NCI-H2196 treated with DMSO at 0.1 percent for 48 hours (cell line): ENCODE measurements around the gene NBEAL2.
"Not testable (repeated sequence)": the region's sequence is repeated elsewhere in the genome, so short reads cannot be mapped to it uniquely, and the experiment has no call there.

Experiments used
- DNase-seq: peaks from one replicate; lab custom pipeline; 2025; ENCODE audit not compliant: unreplicated experiment; lab: John Stamatoyannopoulos, UW

NBEAL2 gene

DNA sequence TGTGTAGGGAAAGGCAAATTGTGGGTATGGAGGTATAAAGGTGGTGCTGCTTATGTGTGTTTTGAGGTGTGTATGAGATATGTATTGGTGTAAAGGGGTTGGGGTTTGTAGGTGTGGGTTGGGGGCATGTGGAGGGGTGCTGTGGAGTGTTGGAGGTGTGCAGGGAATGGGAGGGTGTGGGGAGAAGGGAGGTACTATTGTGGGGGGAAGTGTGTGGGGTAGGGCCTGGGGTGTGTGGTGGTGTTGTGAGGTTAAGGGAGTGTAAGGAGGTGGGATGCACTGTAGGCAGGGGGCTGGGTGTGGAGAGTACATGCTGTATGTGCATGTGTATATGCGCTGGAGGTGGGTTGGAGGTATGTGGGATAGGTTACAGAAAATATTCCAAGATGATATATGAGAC is 18.6 kb upstream of the NBEAL2 start:
- no peak for DNase-seq

DNA sequence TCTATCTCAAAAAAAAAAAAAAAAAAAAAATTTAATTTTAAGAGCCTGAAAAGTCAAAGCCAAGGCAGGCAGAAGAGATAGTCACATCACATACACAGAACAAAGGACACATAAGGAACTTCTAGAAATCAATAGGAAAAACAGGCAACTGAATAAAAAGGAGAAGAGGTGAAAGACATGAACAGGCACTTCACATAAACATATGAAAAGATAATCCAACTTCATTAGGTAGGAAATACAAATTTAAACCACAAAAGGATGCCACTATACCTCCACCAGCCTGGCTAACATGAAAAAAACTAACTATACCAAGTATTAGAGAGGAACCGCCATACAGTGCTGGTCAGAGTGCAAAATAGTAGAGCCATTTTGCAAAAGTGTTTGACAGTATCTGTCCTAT is 17.0 kb upstream of the NBEAL2 start:
- no peak for DNase-seq

DNA sequence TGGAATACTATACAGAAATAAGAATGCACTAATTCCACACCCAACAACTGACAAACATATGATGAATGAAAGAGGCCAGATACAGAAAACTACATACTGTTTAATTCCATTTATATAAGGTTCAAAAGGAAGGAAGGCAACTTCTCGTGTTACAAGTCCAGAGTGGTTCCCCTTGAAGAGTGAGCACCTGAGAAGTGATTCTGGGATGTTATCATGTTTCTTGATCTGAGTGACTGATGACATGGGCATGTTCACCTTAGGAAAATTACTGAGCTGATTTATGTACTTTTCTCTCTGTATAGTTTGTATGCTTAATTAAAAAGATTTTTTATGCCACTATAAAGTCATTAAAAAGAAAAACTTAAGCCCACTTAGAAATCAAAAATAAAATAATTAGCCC is 16.5 kb upstream of the NBEAL2 start:
- no peak for DNase-seq

DNA sequence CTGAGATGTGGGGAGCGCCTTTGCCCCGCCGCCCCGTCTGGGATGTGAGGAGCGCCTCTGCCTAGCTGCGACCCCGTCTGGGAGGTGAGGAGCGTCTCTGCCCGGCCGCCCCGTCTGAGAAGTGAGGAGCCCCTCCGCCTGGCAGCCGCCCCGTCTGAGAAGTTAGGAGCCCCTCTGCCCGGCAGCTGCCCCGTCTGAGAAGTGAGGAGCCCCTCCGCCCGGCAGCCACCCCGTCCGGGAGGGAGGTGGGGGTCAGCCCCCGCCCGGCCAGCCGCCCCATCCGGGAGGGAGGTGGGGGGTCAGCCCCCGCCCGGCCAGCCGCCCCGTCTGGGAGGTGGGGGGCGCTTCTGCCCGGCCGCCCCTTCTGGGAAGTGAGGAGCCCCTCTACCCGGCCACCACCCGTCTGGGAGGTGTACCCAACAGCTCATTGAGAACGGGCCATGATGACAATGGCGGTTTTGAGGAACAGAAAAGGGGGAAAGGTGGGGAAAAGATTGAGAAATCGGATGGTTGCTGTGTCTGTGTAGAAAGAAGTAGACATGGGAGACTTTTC is 15.4 kb upstream of the NBEAL2 start:
- DNase-seq: not testable (repeated sequence)

DNA sequence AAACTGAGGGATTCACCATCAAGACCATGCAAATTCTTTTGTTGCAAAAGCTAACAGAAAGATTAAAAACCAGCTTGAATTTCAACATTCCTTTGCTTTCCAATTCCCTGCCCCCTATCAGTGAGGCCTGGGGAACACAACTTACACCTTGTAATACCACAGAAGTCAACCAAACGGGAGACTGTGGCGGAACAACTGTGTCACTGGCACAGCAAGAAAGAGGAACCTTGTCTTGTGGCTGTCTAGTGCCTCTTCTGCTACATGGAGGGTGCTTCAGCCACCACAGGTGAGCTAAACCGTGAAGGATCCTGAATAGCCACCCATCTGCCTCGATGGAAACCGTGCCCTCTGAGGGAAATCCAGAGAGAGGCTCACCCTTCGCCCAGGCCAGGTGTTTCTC is 14.3 kb upstream of the NBEAL2 start:
- no peak for DNase-seq

DNA sequence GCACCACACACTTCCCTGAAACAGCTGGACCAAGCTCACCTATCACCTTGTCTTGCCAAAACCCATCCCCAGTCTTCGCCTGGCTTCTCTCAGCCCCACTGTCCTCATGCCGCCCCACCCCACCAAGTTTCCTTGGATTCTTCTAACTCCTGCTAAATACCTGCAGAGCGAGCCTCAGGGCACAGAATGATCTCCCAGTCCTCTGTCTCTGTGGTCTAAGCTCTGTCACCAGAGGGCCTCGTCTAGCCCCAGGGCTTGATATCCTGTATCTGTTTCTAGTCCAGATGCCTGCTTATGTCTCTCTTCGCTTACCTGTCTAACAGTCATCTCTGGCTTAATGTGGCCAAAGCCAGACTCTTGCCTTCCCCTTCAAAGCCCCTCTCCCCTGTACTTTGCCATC is 12.7 kb upstream of the NBEAL2 start:
- DNase-seq: no peak

DNA sequence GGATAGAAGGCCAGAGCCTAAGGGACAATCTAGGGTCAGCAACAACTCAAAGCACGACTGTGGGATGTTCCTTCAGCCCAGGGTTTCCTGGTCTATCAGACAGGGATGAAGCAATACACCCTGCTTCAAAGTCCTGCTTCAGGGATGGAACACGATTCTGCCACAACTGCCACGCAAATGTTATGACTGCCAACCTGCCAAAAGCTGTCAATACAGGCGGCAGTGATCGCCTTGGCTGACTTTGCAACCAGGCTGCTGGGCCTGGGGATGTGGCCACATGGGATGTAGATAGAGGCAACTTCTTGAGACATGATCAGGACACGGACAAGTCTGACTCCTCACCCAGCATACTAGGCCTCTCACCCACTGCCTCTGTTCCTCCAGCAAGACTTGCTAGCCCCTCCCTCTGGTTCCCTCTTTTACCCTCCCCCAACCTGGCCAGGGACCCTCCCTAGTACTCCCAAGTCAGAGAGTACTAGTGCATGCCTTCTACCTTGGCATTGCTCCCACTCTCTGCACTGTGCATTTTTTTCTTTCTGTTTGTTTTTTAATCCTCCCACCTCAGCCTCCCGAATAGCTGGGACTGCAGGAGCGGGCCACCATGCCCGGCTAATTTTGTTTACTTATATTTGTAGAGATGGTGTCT is 10.6 kb upstream of the NBEAL2 start:
- DNase-seq: no peak

DNA sequence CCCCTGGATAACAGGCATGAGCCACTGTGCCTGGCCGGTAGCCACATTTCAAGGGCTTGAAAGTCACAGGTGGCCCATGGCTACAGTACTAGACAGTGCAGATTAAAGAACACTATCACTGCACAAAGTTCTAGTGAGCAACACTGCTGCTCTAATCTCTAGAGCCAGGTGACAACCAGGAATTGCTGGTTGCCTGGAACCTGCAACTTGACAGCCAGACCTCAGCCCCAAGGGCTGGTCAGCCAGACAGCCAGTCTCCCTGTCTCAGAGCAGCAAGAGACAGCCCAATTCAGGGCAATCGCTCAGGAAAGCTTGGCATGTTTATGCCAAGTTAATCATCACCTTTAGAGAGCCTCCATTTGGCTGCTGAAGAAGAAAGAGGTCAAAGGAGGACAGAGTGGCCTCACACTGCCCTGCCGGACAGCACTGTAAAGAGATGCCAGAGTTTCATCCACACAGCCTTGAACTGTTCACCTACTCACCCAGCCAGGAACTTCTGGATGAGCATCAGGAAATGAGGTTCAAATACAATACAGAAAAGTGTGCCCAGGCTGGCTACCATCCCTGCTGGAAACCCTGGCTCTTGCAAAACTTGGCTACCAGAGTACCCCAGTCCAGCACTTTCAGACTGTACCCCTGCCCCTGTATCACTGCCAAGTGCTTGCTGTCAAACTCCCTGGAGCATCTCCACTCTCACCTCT is 8.9 kb upstream of the NBEAL2 start:
- DNase-seq: no peak

DNA sequence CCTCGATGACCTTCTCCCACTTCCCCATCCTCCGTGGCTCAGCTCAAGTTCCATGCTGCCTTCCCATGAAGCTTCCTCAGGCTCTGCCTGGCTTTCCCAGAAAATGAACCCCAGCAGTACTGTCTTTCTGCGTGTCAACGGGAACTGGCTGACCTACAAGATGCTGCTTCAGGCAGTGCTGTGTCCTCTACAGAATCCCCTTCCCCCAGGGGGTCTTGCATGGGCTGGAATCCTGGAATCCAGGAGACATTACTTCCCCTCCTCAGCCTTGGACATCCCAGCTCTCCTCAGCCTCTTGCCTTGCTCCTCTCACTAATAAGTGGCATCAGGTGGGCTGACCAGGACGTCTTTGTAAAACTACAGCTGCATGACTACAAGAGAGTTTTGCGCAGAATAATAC is 8.3 kb upstream of the NBEAL2 start:
- no peak for DNase-seq

DNA sequence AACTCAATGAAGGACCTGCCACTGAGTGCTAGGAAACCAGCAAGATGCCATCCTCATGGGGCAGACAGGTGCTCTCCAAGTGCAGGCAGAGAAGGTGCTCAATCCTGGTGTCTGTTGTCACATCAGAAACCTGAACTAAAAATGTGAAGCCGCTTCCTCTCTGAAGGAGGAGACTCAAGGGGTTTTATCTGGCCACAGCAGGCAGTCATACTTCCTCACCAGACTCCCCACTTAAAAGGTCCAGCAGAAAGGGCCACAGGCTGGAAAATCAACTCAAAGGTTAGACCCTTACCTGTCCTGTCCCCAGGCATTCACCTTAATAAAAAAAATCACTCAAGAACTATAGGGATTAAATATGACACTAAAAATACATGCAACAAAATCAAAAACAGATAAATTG is 7.7 kb upstream of the NBEAL2 start:
- no peak for DNase-seq

DNA sequence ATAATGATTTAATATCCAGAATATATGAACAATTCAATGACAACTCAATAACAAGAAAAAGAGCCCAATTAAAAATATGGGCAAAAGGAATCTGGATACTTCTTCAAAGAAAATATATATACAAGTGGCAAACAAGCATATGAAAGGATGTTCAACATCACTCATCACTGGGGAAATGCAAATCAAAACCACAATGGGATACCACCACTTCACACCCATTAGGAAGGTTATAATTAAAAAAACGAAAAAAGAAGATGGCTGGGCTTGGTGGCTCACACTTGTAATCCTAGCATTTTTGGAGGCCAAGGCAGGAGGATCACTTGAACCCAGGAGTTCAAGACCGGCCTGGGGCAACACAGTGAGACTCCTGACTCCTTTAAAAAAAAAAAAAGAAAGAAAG is 7.1 kb upstream of the NBEAL2 start:
- no peak for DNase-seq

DNA sequence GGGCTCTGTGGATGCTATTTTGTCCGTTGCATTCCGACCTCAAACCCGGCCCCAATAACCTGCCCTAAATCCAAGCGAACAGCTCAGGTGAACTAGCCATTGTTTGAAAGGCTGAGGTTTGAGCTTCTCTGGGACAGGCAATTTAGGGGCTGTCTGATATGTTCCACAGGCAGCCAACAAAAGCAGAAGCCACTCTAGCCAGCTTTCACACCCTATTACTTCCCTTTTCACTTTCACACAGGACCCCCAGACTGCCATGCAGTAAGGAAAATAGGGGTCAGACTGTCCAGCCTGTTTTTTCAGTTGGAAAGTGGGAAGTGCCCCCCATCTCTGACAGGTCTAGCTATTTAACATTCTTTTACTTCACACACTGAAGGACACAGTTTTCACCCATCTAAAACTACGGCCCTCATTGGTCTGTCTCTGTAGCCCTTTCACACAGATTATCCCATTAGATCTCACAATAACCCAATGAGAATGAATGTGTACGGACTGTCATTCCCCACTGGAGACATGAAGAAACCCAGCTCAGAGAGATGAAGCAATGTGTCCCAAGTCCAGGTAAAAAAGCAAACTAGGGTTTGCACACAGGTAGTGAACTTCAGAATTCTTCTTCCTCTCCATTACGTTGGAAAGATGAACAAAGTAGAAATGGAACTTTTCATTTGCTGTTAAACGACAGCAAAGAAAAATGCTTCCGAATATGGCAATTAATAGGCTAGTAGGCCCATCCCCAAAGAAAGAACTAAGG is 4.9 kb upstream of the NBEAL2 start:
- no peak for DNase-seq

DNA sequence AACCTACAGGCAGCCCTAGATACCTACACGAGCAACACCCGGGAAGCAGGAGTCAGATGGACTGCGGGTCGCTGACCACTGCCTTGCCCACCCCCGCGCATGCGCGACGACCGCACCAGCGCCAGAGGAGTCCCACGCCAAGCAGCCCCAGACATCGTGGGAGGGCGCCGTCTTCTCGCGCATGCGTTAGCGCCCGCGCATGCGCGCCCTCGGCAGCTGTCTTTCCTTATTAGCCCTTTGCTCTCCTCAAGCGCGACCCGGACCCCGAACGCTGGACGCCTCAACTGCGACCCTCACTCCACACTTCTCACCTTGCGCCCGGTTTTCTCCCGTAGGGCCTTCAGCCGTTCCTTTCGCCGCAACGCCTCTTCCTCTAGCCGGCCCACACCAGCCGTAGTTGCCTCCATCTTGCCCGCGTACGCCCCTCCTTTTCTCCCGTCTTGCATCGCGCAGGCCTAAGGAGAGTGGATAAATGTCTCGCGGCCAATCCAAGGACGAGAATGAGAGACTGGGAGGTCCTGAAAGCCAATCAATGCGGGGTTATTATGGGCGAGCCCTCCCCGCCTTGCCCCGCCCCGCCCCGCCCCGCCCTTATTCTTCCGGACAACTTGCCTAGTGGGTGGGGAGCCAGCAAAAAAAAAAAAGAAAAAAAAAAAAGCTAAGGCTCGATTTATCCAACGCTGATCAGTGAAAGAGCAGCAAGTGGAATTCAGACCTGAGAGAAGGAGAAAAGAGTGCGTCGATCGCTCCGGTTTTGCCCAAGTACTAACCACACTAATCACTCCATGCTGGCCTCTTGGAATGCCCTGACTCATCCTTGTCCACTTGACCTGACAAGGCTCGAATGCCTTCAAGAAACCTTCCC is 2.9 kb upstream of the NBEAL2 start, which contains the start of gene CCDC12:
Gene CCDC12, minus strand, starts transcription at position 420 of the 865 bp plus-strand sequence. Its CDS starts 13 bp downstream, at position 407.
- DNase-seq: peak; percentile 82

DNA sequence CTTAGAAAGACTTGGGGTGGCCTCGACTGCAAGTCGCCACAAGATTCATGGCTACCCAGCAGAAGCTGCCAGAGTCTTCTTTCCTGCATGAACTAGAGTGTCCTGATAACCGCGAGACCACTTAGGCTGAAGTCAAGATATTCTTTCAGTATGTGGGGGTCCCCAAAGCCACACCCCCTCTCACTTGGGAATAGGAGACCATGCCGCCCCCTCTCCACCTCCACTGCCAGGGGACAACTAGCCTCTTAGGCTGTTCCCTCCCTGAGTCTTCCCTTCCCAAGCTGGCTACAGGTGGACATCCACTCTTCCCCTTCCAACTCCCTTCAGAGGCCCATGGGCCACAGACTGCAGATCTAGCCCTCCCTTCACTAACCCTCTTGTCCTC is 1.7 kb upstream of the NBEAL2 start:
- no peak for DNase-seq

DNA sequence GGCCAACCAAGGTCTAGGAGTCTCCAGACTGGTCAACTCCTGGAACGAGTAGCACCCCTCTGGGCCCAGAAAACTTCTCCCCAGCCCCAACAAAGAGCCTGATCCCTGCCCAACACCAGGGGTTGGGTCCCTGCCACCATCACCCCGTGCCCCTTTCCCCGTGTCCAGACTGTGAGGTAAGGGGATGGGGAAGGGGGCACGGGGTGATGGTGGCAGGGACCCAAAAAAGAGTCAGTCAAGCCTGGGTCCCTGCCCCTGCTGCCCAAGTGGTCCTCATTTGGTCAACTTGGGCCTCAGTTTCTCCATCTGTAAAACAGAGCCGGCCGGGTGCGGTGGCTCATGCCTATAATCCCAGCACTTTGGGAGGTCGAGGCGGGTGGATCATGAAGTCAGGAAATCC is 1.1 kb upstream of the NBEAL2 start:
- no peak for DNase-seq

DNA sequence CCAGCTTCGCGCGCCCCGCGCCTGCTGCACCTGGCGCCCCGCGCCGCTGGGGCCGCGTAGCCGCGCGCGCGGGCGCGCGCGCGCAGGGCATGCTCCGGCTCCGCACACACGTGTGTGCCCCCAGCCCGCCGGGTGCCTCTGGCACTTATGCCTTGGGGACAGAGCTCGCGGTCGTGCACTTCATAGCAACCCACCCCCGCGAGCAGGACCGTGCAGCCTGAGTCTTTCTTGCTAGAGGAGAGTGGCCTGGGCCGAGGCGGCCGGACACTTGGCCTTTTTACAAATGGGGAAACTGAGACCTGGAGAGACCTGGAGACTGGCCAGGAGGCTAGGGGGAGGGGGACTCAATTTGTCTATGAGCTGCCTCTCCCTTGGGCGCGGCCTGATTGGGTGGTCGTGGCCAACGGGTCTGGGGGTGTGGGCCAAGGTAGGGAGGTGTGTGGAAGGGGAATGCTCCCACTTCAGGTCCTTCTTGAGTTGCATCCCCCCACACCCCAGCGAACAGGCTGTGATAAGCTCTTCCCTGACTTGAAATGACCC is 562 bp downstream of the NBEAL2 start:
- no peak for DNase-seq

DNA sequence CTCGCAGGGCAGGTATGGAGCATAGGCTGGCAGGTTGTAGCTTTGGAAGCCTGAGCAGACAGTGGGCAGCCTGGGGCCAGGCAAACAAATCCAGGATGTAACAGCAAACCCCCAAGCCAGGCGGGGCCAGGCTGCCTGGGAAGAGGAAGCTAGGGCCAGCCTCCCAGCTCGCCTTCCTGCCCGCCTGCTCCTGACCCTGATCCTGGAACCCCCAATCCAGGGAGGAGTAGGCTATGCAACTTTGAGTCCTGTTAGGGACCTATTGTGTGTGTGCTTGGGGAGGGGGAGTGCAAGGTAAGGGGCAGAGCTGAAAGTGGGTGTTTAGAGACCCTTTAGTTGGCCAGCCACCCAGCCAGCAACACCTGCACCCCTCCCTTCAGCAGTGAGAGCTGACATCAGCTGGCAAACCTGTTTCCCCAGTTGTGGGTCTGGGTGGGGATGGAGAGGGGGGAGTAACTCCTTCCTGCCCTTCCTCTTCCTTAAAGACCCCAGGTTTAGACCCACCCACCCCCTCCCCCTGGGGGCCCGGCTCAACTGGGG is 2.5 kb downstream of the NBEAL2 start:
- no peak for DNase-seq

DNA sequence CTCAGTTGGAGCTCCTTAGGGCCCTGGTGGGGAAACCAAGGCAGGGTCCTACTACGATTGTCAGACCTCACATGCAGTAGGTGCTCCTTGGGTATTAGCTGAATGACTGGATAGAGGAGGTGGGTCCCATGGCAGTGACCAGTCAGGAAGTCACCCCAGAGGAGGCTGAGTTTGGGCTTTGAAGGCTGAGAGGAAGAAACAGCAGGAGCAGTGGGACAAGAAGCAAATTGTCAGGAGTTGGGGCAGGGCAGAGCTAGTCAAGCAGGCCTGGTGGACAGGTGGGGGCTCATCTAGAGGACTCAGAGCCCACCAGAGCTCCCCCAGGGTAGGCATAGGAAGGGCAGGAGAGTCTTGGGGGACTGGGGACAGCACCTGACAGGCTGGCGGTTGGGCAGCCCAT is 3.1 kb downstream of the NBEAL2 start:
- no peak for DNase-seq

DNA sequence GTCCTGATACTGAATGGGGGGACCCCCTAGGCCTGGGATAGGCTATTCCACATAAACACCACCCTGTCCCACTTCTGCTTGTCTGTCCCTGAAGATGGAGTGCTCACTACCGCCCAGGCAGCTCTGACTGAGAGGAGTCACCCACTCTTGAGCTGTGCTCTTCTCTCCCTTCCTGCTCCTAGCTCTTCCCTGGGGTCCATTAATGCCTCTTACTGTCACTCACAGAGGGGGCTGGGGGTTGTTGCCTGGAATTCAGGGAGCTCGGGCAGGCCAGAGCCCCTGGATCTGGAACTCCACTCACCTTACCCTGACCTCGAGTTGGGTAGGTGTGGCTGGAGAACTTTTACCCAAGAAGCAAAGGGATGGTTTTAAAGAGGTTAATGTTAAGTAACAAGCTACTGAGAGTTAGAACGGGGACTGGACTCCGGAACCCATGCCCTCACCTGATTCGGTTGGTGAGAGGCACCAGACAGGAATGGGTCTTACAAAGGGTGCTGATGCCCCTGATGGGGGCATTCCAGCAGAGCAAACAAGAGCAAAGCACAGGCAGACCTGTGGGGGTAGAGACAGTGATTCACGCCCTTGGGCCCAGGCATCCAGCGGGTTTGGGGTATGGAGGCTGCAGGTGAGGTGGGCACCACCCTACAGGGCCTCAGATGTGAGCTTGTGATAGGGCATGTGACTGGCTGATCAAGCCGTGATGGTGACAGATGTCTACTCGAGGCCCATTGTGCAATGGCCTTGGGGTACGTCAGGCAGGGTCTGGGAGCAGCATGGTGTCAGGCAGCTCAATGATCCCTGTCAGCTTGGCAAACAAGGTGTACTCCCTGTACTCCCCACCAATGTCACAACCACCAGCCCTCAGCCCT is 5.4 kb downstream of the NBEAL2 start:
- DNase-seq: no peak
